Fibroblast of villous mesenchyme (primary cell): ENCODE measurements around the gene FAM193A. TPM values are rescaled to one million over a fixed set of nuclear protein-coding genes. Genes with fewer than 3 reads are reported as not detected.
A peak's percentile ranks its signal among the peaks of the same experiment; 100 is the strongest.
"Not testable (repeated sequence)": the region's sequence is repeated elsewhere in the genome, so short reads cannot be mapped to it uniquely, and the experiment has no call there.

Experiments
- DNase-seq: peaks from one replicate; pipeline ENCODE4 v3.0.0-alpha.2; 2010; ENCODE audit warnings: low read depth
- H3K4me3 ChIP-seq: 2 replicates; pipeline ENCODE4 v1.5.1; 2011; ENCODE audit warnings: low read depth, mild to moderate bottlenecking, low read length
- total RNA-seq: library from RNA; depleted of rRNA; stranded (reverse); fragments of >200 nt; gene quantifications from 2 replicates; pipeline ENCODE4 v1.2.3, GENCODE V29; 2012
- TF ChIP-seq, protein P1 (sequence below): IDR thresholded peaks from 2 replicates; pipeline ENCODE4 v1.5.1; 2012; ENCODE audit warnings: low read depth, mild to moderate bottlenecking, low read length; ENCODE audit not compliant: insufficient read depth

Gene FAM193A
- total RNA-seq, 1 donor = 23.7 TPM

DNA sequence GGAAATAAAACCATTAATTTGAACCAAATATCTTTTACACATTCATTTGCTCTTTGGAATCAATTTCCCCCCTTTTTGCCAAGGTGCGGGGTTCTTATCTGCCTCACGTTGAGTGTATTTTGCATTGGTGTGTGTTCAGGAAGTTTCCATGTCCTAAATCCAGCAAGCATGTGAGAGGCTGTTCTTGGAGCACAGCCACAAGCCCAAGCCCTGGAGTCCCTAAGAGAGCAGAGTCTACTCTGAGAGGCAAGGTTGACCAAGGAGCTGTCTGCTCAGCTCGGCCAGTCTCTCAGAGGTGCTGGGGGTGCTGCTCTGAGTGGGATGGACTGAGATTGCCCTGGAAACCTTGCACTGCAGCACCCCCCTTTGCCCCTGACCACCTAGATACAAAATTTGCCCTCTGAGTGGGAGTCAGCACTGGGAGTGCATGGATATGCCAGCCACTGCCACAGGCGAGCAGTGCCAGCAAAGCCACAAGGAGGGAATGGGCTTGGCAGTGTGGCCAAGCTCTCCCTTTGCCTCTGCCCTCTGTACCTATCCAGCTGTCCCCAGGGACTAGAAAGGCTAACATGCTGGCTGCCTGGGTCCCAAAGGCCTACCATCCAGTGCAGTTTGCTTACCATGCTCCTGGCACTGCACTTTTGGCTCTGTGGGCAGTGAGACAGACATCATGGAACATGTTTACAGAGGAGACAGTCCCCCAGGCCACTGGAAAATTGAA is 20.5 kb upstream of the FAM193A start:
- H3K4me3 ChIP-seq = no peak overlapping the region
- no peak for DNase-seq
- TF ChIP-seq, protein P1, sequence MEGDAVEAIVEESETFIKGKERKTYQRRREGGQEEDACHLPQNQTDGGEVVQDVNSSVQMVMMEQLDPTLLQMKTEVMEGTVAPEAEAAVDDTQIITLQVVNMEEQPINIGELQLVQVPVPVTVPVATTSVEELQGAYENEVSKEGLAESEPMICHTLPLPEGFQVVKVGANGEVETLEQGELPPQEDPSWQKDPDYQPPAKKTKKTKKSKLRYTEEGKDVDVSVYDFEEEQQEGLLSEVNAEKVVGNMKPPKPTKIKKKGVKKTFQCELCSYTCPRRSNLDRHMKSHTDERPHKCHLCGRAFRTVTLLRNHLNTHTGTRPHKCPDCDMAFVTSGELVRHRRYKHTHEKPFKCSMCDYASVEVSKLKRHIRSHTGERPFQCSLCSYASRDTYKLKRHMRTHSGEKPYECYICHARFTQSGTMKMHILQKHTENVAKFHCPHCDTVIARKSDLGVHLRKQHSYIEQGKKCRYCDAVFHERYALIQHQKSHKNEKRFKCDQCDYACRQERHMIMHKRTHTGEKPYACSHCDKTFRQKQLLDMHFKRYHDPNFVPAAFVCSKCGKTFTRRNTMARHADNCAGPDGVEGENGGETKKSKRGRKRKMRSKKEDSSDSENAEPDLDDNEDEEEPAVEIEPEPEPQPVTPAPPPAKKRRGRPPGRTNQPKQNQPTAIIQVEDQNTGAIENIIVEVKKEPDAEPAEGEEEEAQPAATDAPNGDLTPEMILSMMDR = no peak

DNA sequence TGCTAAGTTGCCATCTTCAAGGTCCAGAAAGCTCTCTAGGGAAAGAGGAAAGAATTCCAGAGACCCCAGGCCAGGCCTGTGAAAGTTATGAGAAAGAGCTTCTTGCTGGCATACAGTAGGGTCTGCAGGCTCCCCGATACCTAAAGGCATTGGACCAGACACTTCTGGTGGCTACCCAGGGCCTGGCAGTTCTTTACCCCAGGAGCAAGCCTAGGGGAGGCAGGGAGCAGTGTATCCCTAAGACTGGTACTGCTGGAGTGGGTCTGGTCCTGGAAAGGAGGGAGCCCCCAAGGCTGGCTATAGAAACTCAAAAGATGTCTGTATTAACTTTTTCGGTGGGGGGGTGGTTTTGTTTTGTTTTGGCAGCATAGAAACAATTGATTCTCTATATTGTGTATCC is 19.8 kb upstream of the FAM193A start:
- TF ChIP-seq, protein P1 = no peak
- H3K4me3 ChIP-seq = no peak overlapping the region
- DNase-seq = no peak

DNA sequence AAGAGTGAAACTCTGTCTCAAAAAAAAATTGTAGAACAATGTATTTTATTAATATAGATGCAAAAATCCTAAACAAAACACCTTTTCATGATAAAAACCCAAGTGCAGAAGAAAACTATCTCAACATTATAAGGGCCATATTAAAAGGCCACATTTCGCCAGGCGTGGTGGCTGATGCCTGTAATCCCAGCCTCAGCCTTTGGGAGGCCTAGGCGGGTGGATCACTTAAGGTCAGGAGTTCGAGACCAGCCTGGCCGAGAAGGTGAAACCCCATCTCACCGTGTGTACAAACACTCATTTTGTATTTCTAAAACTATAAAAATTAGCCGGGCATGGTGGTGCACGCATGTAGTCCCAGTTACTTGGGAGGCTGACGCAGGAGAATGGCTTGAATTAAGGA is 9.9 kb upstream of the FAM193A start:
- no peak for DNase-seq
- no peak overlapping the region for H3K4me3 ChIP-seq
- TF ChIP-seq, protein P1 = no peak

DNA sequence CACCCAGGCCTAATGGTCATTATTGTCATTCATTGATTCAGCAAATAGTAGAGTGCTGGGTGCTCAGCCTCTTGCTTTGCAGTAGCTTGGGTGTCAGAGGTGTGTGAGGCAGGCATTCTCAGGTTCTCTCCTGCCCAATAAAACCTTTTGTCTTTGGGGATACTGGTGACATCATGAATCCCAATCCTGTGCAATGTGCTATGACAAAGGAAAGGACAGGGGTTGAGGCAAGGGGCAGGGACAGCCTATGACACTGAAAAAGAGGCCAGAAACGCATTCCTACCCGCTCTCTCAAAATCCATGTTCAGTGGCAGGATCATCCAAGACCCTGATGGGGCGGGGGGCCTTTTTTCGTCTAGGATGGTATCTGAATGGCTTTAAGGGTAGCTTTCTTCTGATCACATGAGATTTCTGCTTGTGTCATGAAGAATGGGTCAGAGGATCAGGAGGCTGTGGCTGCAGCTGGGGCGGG is 1.5 kb upstream of the FAM193A start:
- H3K4me3 ChIP-seq = peak overlapping the region; percentile 65
- DNase-seq = no peak
- TF ChIP-seq, protein P1 = no peak

DNA sequence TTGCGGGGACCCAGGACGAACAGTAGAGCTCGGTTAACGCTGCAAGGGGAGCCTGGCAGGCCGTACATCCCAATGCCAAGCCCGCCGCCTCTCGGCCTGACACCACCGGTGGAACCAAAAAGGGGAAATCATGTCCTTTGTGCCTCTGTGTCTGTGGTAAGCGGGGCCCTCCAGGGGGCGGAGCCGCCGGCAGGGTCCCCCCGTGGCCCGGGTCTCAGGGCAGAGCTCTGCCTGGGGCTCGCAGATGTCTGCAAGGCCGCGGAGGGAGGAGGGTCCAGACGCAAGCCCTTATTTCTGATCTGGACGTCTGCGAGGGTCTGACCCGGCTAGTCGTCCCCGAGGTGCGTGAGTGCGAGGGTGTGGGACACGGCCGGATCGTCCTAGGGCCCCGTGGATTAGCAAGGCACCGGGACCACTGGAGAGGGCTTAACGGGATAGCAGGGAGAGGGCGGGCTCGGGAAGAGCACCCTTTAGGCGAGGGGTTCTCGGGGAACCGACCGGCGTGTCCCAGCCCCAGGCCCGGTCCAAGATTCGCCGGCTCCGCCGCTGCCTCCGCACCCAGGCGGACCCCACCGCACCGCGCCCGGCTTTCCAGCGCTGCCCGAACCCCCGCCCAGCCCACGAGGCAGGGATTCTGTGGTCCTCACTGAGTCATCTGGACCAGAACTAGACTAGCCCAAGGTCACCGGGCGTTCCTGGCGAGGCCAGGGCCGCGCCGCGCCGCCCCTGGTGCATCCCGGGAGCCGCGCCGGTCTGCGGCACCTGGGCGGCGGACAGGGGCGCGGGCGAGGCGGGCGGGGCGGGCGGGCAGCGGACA is 863 bp upstream of the FAM193A start:
- DNase-seq = peak; percentile 37
- TF ChIP-seq, protein P1 = no peak
- H3K4me3 ChIP-seq = peak overlapping the region; percentile 65

DNA sequence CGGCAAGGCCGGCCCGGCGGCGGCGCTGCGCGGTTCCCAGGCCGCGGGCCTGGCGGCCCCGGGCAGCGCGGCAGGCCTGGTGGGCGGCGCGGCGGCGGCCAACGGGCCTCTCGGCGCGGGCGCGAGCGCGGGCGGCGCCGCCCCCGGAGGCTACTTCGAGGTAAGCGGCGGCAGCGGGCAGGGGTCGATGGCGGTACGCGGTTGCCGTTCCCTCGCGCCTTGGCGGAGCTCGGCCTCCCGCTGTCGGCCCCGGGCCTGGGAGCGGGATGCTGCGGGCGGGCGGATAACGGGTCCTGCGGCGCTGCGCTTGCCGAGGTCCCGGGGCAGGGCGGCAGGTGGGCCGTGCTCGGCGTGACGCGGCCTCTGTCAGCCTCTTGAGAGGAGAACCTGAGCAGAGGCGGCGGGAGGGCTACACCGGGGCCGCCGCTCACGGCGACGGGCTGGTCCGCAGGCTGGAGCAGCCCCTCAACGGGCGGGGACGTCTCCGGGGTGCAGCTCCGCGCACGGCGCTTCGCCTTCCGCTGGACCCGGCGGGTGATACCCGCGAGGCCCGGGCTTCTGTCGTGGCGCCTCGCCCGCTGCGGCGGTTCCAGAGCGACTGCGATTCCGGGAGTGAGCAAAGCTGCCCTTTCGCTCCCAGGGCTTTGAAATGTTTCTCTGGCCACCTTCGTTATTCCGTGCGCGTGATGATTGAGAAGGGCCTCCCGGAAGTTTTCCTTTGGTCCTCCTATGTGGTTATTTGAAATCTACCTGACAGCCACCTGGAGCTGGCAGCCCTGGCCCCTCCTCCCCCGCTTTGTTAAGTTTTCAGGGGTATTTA is 774 bp downstream of the FAM193A start:
- TF ChIP-seq, protein P1 = no peak
- peak overlapping the region; percentile 82 for H3K4me3 ChIP-seq
- DNase-seq = peak; percentile 41

DNA sequence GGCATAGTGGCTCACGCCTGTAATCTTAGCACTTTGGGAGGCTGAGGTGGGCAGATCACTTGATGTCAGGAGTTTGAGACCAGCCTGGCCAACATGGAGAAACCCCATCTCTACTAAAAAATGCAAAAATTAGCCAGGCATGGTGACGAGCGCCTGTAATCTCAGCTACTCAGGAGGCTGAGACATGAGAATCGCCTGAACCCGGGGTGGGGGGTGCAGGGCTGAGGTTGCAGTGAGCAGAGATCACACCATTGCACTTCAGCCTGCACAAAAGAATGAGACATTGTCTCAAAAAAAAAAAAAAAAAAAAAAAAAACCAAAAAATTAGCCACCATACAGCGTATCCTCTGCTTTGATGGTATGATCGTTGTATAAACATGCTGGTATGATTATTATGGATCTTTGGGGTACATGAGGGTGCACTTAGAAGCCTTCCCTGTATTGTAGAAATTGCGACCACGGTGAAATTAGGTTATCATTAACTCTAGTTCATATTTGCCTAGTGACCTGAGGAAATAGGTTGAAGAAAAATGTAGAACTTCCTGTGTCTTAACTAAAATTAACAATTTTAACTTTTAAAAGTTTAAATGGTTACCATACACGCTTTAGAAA is 7.2 kb downstream of the FAM193A start:
- DNase-seq, H3K4me3 ChIP-seq: not testable (repeated sequence)
